ENCODE results near the gene BORCS6. TPM values are rescaled to one million over a fixed set of nuclear protein-coding genes. Genes with fewer than 3 reads are reported as not detected.

The BORCS6 gene
- polyA plus RNA-seq, 3 donors: 5.4 to 14.1 (median 13.9) TPM

- intact Hi-C loops (cut with micrococcal nuclease): loop anchor here (5.0 kb wide), 1 partner anchor 36 kb away; the partner anchor contains the start of genes CTC1 (in 2 of the 2) and PFAS (in 2 of the 2)
- H3K4me1 Mint-ChIP-seq: peaks cover 35% of the 10 kb centered on the region
- H3K27ac Mint-ChIP-seq: peak overlapping the region; percentile 90 to 96 (median 94)
- Histone ChIP-seq H3K4me1 (ENCODE audit: control insufficient read depth in 1 of 2, insufficient read depth in 2 of 2, low read length in 2 of 2) (peaks cover 28 to 40% of the 10 kb centered on the region in 2 donors), H3K9me3 (replicated peaks in 1 of 2; ENCODE audit: control insufficient read depth in 1 of 2, insufficient read depth in 1 of 2, low read length in 2 of 2) (no peaks in the 10 kb centered on the region), H3K4me2 (replicated peaks; ENCODE audit: extremely low read depth, low read length, poor library complexity, severe bottlenecking) (peak overlapping the region; percentile 98), H3K9ac (ENCODE audit: insufficient read depth, low read length, poor library complexity, severe bottlenecking) (peak overlapping the region; percentile 67), H4K20me1 (ENCODE audit: insufficient read depth, low read length) (no peaks in the 10 kb centered on the region), H2AFZ (ENCODE audit: insufficient read depth, low read depth, low read length, poor library complexity, severe bottlenecking) (peak overlapping the region; percentile 84), H3K4me3 (replicated peaks in 1 of 3; ENCODE audit: low read depth in 2 of 3, low read length in 3 of 3) (peak overlapping the region; percentile 66 to 86 (median 84)), H3K79me2 (ENCODE audit: insufficient read depth, low read length) (peaks cover 44% of the 10 kb centered on the region), H3K36me3 (replicated peaks in 1 of 2; ENCODE audit: control insufficient read depth in 1 of 2, insufficient read depth in 2 of 2, low read length in 2 of 2) (no peaks in the 10 kb centered on the region), H3K27ac (ENCODE audit: low read depth in 1 of 2, low read length in 2 of 2) (peak overlapping the region; percentile 69 to 80), H3K27me3 (ENCODE audit: control insufficient read depth in 2 of 2, insufficient read depth in 2 of 2, low read length in 2 of 2) (no peaks in the 10 kb centered on the region)
- H3K36me3 Mint-ChIP-seq: peaks cover 16 to 29% of the 10 kb centered on the region in 2 donors
- TF ChIP-seq CTCF (IDR thresholded peaks at IDR 0.05): no peak
- H3K4me3 Mint-ChIP-seq: peak overlapping the region; percentile 92 to 95
- no peak for DNase-seq
- no peaks in the 10 kb centered on the region for H3K9me3 Mint-ChIP-seq
- H3K27me3 Mint-ChIP-seq (ENCODE audit: low read depth in 3 of 3): peaks cover 0 to 1% (median 0%) of the 10 kb centered on the region in 3 donors
- 0% methylated on average over 9 of the region's 22 CpGs for WGBS (ENCODE audit: insufficient coverage)
Measured at GRCh38 chr17:8210761-8211458, 20.9 kb upstream of the BORCS6 start.

- TF ChIP-seq CTCF (IDR thresholded peaks at IDR 0.05): no peak
- Mint-ChIP-seq H3K4me3 (peak within 1 kb of the TSS; percentile 92 to 95), H3K9me3 (no peaks in the 10 kb centered on the region), H3K27ac (peak within 1 kb of the TSS; percentile 90 to 96 (median 94)), H3K36me3 (peaks cover 15 to 35% of the 10 kb centered on the region in 2 donors), H3K27me3 (ENCODE audit: low read depth in 3 of 3) (no peaks in the 10 kb centered on the region), H3K4me1 (peaks cover 35% of the 10 kb centered on the region)
- H3K27ac ChIP-seq (ENCODE audit: low read depth in 1 of 2, low read length in 2 of 2): peak within 1 kb of the TSS; percentile 69 to 80
- no peaks in the 10 kb centered on the region for H3K9me3 ChIP-seq (replicated peaks in 1 of 2; ENCODE audit: control insufficient read depth in 1 of 2, insufficient read depth in 1 of 2, low read length in 2 of 2)
- peak within 1 kb of the TSS; percentile 98 for H3K4me2 ChIP-seq (replicated peaks; ENCODE audit: extremely low read depth, low read length, poor library complexity, severe bottlenecking)
- H3K79me2 ChIP-seq (ENCODE audit: insufficient read depth, low read length): peaks cover 44% of the 10 kb centered on the region
- no peaks in the 10 kb centered on the region for H4K20me1 ChIP-seq (ENCODE audit: insufficient read depth, low read length)
- WGBS (ENCODE audit: insufficient coverage): under 1% methylated on average over 38 of the region's 46 CpGs
- H3K9ac ChIP-seq (ENCODE audit: insufficient read depth, low read length, poor library complexity, severe bottlenecking): peak within 1 kb of the TSS; percentile 67
- DNase-seq: peak; percentile 90 to 98 (median 96)
- peaks cover 28 to 40% of the 10 kb centered on the region in 2 donors for H3K4me1 ChIP-seq (ENCODE audit: control insufficient read depth in 1 of 2, insufficient read depth in 2 of 2, low read length in 2 of 2)
- H3K27me3 ChIP-seq (ENCODE audit: control insufficient read depth in 2 of 2, insufficient read depth in 2 of 2, low read length in 2 of 2): no peaks in the 10 kb centered on the region
- H3K4me3 ChIP-seq (replicated peaks in 1 of 3; ENCODE audit: low read depth in 2 of 3, low read length in 3 of 3): peak within 1 kb of the TSS; percentile 66 to 86 (median 84)
- peak within 1 kb of the TSS; percentile 84 for H2AFZ ChIP-seq (ENCODE audit: insufficient read depth, low read depth, low read length, poor library complexity, severe bottlenecking)
- intact Hi-C loops (cut with micrococcal nuclease): loop anchor here (5.0 kb wide), 1 partner anchor 37 kb away; the partner anchor contains the start of genes CTC1 (in 2 of the 2) and PFAS (in 2 of the 2)
- peaks cover 2 to 4% of the 10 kb centered on the region in 2 donors for H3K36me3 ChIP-seq (replicated peaks in 1 of 2; ENCODE audit: control insufficient read depth in 1 of 2, insufficient read depth in 2 of 2, low read length in 2 of 2)
Measured at GRCh38 chr17:8209907-8210760, 20.2 kb upstream of the BORCS6 start, which contains the start of gene AURKB. TSS of gene AURKB (minus strand) at chr17:8210575. CDS start at chr17:8210224, 351 bp downstream.
